Spleen (tissue), 7 donors: ENCODE measurements around the gene CPTP.

Experiments
- CTCF ChIP-seq, 11 experiments: fragments of 200-600 bp in 7 of 11; fragments of 450-650 bp in 4 of 11; sonication (generic) in 4 of 11; IDR thresholded peaks in 8 of 11; conservative IDR thresholded peaks in 3 of 11; 1 replicate in 7 of 11; 2 replicates in 4 of 11; pipeline versions ENCODE4 v1.4.0 to v1.8.0; 2016 to 2021; ENCODE audit warnings: antibody characterized with exemption in 11 of 11, inconsistent platforms in 4 of 11, mild to moderate bottlenecking in 1 of 11
- POLR2A ChIP-seq, 3 donors: fragments of 450-650 bp; IDR thresholded peaks; one replicate each; pipeline ENCODE4 v1.5.1; 2017; ENCODE audit warnings: antibody characterized with exemption in 3 of 3, mild to moderate bottlenecking in 1 of 3
- POLR2AphosphoS5 ChIP-seq, 3 donors: sonication (generic); formaldehyde crosslinking; IDR thresholded peaks; one replicate each; pipeline ENCODE4 v1.5.1; 2017; ENCODE audit warnings: antibody characterized with exemption in 3 of 3
- donor health status: DM: no; HTN: no; CAD: no; lungs with moderate emphysema.
- donor health status: DM: no; HTN: no; CAD: no.
- donor health status: DM: no; HTN: no; CAD: no.

GRCh38 chr1:1303736-1304135 lies 20.9 kb upstream of the CPTP start:
- TF ChIP-seq POLR2AphosphoS5 (IDR thresholded peaks at IDR 0.05) (no peak), CTCF (IDR thresholded peaks at IDR 0.05 in 8 of 11, conservative IDR thresholded peaks at IDR 0.05 in 3 of 11) (no peak), POLR2A (IDR thresholded peaks at IDR 0.05) (no peak)
